Stimulated activated CD8-positive, alpha-beta memory T cell treated with anti-CD3 and anti-CD28 coated beads, Interleukin-12 subunit alpha, Interleukin-12 subunit beta, amount 100 ng/mL, for 1 hour (primary cell): ENCODE results near the gene STIP1.

Experiments
- DNase-seq: peaks from one replicate; pipeline ENCODE4 v3.0.0-alpha.2; 2020; ENCODE audit warnings: low read depth

The STIP1 gene

DNA sequence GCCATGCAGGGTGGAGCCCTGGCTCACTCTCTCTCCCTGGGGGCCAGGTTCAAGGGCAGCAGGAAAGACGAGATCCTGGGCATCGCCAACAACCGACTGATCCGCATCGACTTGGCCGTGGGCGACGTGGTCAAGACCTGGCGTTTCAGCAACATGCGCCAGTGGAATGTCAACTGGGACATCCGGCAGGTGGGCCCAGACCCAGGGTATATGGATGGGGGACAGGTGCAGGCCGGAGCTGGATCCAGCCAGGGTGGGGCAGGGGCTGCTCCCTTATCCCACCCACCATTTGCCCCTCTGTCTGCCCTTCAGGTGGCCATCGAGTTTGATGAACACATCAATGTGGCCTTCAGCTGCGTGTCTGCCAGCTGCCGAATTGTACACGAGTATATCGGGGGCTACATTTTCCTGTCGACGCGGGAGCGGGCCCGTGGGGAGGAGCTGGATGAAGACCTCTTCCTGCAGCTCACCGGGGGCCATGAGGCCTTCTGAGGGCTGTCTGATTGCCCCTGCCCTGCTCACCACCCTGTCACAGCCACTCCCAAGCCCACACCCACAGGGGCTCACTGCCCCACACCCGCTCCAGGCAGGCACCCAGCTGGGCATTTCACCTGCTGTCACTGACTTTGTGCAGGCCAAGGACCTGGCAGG is 37.2 kb downstream of the STIP1 start:
- DNase-seq = no peak

DNA sequence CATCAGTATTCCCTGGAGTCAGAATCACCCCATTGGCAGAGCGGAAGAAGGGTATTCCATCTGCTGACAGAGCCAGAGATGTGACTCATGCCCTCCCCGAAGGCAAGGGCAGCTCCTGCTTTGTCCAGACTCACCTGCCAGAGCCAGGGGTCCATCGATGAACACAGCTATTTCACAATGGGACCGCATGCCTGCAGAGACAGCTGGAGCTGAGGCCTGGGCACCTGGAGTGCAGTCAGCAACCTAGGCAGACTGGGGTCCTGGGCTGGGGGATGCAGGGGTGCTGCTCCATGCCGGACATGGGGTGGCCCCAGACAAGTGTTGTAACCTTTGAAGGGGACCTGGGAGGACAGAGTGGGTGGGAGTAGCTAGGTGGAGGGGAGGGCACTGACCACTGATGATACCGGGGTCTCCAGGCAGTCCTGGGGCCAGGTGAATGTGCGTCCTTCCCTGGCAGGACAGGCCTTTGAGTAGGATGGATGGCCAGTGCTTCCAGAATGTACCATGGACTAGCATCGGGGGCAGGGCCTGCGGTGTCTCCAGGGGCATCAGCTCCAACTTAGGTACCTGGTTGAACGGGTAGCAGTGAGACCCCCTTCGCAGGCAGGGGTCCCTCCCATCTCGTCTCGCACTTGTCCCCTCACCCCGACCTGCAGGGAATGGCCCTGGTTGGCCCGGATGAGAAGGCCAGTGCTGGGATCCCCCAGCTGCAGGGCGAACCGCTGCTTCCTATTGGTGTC is 38.4 kb downstream of the STIP1 start:
- no peak for DNase-seq

DNA sequence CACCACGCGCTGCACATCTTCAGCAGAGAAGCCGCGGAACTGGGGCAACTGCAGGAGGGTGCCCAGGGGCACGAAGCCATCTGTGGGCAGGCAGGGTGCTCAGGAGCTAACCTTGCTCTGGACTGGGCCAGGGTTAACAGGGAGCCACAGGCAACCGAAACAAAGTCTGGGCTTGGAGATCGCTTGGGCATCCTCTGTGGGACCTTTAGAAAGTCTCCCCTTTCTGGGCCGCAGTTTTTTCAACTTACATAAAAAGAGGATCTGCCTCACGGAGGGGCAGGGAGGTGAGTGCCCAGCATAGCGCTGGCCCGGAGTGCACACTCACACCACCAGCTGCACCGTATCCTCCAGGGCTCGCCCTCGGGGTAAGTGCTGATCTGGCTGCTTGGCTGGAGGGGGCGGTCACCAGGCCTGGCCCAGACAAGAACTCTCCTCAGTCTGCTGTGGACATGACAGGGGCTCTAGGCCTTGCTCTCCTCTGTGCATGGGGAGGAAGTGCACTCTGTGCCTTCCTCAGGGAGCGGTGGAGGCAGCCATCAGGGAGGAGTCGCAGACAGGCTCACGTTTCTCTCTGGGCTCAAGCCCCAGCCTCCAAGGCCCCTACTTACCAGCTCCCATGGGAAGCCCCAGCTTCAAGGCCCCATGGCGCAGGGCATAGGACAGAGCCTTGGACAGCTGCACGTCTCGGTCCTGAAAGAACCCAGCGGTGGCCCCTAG is 39.1 kb downstream of the STIP1 start:
- DNase-seq = no peak

DNA sequence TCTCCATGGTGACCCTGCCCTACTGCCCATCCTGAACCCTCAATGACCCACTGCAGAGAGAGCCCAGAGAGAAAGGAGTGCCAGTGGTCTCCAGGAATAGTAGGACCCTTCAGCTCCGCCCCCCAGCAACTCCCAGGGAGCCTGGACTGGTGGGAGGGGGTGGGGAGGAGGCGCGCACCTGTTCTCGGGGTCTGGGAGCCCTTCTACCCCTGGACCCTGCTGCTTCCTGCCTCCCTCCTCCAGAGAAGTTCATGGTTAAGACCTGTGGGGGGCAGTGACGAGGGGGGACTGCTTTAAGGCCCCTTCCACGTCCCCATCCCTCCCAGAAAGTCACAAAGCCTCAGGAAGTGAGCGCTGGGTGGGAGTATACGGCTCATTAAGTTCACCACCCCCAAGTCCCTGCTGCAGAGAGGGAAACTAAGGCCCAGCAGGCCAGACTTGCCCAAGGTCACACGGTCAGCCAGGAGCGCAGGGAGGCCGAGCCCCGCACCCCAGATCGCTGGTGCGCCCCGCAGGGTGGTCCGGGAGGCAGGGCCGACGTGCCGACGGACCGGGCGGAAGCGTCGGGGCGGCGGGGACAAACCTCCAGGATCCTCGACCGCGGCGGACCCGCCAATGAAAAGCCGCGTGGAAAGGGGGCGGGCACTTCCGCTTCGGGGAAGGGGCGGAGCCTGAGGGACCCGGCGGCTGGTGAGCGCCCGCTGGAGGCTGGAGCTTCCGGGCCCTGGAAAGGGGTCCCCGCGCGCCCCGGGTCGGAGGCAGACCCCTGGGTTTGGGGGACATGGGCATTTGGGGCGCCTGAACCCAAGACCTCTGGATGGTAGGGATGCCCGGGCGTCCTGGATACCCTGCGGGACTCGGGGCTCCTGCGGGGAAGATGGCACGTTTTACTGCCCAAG is 39.9 kb downstream of the STIP1 start, which contains the start of the genes NUDT22 and TRPT1:
NUDT22 (plus strand) TSS at position 667 of the 899 bp plus-strand sequence. CDS start 379 bp downstream, outside the sequence.
TRPT1 (minus strand) TSS at position 579 of the 899 bp plus-strand sequence; CDS start at position 253, 326 bp downstream.
- DNase-seq = peak; percentile 91

DNA sequence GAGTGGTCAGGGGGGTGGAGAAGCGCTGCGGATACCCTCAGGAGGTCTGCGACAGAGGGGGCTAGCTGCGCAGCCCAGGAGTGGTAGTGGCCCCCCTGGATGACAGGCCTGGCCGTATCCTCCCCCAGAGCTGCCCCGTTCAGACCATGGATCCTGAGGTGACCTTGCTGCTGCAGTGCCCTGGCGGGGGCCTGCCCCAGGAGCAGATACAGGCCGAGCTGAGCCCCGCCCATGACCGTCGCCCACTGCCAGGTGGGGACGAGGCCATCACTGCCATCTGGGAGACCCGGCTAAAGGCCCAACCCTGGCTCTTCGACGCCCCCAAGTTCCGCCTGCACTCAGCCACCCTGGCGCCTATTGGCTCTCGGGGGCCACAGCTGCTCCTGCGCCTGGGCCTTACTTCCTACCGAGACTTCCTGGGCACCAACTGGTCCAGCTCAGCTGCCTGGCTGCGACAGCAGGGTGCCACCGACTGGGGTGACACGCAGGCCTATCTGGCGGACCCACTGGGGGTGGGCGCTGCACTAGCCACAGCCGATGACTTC is 40.6 kb downstream of the STIP1 start:
- DNase-seq = no peak

DNA sequence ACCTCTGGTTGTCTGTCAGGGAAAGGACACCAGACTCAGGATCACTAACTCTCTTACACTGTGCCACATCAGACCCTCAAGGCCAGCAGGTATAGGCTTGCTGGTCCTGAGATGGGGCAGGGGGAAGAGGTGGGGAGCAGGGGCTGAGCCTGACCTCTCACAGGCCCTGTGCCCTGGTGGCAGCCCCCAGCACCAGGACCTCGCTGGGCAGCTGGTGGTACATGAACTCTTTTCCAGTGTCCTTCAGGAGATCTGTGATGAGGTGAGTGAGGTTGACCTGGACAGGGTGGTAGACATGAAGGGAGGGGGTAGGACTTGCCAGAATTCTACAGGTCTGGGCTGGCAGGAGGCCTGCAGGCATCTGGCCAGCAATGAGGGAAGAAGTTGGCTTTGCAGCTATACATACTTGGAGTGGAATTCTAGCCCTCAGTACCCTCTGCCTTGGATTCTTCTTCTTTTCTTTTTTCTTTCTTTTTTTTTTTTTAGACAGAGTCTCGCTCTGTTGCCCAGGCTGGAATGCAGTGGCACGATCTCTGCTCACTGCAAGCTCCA is 41.5 kb downstream of the STIP1 start:
- no peak for DNase-seq

DNA sequence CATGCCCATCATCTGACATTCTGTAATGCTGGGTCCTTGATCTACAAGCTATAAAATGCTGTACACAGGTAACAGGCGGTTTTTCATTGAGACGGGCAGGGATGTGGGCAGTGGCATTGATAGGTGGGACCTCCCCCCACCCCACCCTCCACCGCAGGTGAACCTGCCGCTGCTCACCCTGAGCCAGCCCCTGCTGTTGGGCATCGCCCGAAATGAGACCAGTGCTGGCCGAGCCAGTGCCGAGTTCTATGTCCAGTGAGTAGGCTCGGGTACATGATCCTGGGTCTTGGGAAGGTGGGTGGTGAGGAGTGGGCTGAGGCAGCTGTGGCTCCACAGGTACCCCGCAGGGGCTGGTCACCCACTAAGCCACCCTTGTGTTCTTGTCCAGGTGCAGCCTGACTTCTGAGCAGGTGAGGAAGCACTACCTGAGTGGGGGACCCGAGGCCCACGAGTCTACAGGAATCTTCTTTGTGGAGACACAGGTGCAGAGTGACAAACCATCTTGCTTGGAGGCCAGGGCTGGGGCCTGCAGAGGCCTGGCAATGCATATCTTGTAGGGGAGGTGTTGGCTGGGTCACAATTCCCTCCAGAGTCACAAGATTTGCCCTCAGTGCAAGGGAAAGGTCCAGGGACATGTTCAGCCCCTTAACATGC is 43.2 kb downstream of the STIP1 start:
- DNase-seq = no peak

DNA sequence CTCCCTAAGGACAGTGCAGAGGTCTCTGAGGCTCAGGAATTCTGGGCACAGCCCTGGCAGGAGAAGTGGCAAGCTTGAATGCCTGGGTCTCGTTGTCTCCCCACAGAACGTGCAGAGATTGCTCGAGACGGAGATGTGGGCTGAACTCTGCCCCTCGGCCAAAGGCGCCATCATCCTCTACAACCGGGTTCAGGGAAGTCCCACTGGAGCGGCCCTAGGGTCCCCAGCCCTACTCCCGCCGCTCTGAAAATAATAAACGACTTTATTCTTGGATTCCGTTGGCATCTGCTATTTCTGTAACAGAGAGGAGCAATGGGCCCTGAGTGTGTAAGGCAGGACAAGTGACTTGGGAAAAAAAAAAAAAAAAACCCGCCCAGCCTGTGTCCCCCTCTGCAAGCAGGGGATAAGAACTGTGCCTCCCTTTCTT is 43.8 kb downstream of the STIP1 start:
- DNase-seq = no peak

DNA sequence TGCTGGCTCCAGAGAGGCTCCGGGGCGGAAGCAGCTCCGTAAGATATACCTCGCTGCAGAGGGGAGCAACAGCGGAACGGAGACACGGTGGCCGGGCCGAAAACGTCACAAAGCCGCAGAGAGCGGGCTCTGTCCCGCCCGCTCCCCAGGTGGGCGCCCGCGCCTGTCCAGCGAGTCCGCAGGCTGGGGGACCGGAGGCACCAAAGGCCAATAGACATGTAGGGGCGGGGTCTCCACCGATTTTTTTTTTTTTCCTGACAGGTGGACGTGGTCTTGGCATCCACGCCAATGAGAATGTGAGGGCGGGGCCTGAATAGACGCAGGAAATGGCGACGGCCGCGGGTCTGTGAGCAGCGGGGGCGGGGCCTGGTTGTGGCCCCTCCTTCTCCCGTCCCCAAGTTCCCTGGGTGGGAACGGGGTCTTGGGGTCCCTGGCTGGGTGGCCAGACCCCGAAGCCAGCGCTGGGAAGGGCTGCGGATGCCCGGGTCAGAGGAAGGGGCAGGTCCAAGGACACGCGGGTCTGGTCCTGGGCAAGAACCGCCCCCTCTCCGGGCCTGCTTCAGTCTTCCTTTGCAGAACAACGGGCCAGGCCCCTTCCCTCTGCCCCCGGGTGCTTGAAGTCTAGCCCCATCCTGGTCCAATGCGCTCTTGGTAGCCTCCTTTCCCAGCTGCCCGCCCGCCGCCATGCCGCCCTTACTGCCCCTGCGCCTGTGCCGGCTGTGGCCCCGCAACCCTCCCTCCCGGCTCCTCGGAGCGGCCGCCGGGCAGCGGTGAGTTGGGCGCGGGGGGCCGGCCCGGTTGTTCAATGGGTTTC is 44.4 kb downstream of the STIP1 start, which contains the start of gene DNAJC4:
DNAJC4 (plus strand) TSS at position 378 of the 814 bp plus-strand sequence; CDS start at position 685, 307 bp downstream.
- DNase-seq = peak; percentile 75

DNA sequence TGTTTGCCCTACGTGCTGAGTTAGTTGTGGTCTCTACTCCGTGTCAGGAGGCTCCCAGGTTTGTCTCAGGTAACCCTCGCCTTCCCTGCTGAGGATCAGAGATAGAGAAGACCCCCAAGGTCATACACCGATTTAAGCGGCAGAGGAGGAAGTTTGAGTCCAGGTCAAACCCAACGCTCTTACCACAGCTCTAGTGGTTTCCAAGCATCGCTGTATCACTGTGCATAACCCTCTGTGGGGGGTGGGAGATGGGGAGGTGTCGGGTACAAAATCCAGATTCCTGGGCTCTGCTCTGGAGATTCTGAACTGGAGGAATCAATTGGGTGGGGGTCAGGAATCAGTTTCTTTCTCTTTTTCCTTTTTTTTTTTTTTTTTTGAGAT is 45.0 kb downstream of the STIP1 start:
- DNase-seq = no peak

DNA sequence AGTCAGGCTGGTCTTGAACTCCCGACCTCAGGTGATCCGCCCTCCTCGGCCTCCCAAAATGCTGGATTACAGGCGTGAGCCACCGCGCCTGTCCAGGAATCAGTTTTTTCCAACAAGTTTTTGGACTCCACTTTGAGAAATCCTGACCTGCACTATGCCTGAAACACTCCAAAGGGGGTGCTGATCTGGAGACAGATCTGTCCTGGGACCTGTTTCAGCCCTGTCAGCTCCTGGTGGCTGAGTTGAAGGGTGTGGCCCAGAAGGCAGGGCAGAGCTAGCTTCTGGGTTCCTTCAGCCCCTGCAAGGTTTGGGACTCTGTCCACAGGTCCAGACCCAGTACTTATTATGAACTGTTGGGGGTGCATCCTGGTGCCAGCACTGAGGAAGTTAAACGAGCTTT is 45.6 kb downstream of the STIP1 start:
- DNase-seq = no peak

DNA sequence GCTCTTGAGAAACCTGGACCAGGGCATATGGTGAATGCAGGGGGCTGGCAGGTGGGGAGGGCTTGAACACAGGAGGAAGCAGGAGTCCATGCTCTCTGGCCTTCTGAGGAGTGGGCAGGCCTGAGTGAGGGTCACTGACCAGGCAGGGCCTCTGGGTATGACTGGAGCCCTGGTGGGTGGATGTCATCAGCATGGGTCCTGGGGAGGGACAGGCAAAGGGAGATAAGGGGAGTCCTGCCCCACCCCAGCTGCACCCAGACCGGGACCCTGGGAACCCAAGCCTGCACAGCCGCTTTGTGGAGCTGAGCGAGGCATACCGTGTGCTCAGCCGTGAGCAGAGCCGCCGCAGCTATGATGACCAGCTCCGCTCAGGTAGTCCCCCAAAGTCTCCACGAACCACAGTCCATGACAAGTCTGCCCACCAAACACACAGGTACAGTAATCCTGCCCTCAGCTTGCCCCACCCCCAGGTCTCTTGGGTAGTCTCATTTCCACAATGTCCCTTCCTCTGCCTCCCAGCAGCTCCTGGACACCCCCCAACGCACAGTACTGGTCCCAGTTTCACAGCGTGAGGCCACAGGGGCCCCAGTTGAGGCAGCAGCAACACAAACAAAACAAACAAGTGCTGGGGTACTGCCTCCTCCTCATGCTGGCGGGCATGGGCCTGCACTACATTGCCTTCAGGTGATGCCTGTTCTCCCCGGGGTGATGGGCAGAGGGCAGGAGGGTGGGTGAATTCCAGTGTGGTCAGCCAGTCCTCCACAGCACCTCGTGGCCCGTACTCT is 46.4 kb downstream of the STIP1 start:
- no peak for DNase-seq

DNA sequence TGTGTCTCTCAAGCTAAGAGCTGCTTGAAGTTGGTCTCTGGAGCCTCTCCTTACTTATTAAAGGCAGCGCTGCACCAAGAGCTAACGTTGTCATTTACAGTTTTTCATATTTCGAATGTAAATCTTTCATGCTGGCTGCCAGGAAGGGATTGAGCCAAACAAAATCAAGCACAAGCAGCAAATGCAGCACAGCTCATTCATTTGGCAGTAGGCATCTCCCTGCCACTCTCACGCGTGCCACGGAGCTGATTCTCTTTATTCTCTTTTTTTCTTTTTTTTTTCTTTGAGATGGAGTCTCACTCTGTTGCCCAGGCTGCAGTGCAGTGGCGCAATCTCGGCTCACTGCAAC is 47.0 kb downstream of the STIP1 start:
- no peak for DNase-seq

DNA sequence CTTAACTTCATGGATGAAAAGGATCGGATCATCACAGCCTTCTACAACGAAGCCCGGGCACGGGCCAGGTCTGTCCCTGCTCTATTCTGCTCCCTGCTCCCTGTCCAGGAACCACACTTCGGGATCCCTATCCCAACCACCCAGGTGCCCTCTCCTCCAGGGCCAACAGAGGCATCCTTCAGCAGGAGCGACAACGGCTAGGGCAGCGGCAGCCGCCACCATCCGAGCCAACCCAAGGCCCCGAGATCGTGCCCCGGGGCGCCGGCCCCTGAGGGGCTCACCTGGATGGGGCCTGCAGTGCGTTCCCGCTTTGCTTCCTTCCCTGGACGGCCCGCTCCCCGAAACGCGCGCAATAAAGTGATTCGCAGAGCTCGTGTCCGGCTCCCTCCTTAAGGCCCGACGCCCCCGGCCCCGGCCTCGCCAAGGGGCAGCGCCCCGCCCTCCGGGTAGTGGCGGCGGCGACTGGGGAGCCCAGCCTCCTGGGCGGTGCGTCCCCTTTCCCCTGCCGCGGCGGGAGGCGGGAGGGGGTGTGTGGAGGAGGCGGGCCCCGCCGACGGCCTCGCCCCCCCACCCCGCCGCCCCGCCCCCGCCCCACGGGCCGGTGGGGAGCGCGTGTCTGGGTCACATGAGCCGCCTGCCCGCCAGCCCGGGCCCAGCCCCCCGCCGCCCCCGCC is 48.1 kb downstream of the STIP1 start, which contains the start of gene VEGFB:
VEGFB (plus strand) TSS at position 672 of the 674 bp plus-strand sequence. CDS start 250 bp downstream, outside the sequence.
- peak; percentile 52 for DNase-seq

DNA sequence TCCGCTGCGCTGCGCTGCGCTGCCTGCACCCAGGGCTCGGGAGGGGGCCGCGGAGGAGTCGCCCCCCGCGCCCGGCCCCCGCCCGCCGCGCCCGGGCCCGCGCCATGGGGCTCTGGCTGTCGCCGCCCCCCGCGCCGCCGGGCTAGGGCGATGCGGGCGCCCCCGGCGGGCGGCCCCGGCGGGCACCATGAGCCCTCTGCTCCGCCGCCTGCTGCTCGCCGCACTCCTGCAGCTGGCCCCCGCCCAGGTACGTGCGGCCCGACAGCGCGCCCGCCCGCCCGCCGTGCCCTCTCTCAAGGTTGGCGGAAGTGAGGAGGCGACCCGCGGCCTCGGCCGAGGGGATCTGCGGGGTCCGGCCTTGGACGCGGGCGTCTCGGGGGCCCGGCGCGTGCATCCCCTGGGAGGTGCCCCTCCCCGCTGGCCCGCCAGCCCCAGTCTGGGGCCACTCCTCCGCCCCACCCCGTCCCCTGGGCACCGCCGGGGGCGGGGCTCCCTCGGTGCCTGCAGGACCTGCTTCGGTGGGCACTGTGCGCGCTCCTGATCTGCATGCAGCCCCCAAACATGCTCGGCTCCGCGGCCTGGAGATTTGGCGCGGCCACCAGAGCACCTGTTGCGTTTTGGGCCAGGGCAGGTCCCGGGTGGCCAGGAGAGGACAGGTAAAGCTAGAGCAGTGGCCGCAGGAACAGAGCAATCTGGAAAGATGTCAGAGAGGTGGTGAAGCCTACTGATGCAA is 48.8 kb downstream of the STIP1 start:
- no peak for DNase-seq

DNA sequence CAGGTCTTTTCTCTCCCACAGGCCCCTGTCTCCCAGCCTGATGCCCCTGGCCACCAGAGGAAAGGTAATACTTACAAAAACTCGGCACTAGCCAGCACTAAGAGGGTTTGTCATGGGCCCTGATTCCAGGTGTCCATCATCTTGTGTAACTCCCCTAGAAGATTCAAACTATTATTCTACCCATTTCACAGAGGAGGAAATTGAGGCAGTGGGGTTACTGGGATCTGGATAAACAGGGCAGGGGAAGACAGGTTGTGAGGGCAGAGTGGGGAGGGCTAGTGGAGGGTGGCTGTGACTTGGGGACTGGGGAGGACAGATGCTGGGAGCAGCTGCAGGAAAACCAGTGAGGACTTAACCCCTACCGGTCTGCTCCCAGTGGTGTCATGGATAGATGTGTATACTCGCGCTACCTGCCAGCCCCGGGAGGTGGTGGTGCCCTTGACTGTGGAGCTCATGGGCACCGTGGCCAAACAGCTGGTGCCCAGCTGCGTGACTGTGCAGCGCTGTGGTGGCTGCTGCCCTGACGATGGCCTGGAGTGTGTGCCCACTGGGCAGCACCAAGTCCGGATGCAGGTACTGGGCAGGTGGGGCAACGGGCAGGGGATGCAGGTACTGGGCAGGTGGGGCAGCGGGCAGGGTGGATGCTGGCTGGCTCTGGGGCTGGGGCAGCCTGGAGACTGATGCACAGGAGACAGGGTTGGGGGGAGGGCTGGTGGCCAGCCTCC is 49.6 kb downstream of the STIP1 start:
- no peak for DNase-seq

DNA sequence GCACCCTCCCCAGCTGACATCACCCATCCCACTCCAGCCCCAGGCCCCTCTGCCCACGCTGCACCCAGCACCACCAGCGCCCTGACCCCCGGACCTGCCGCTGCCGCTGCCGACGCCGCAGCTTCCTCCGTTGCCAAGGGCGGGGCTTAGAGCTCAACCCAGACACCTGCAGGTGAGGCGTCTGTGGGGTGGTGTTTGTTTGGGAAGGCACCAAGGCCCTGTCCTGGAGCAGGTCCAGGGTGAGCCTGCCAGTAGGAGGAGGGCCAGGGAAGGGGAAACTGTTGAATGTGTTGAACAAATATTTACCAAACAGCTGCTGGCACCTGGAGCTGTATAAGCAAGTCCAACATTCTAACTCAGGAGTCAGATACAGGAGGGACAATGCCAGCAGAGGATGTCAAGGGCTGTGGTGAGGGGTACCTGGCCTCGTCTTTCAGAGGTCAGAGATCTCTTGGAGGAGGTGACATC is 51.5 kb downstream of the STIP1 start:
- DNase-seq = no peak
